Sigmoid colon (tissue), 7 donors: Measurements from ENCODE around the gene PEX14. TPM values are rescaled to one million over a fixed set of nuclear protein-coding genes. Genes with fewer than 3 reads are reported as not detected.
"Not testable (repeated sequence)": the region's sequence is repeated elsewhere in the genome, so short reads cannot be mapped to it uniquely, and the experiment has no call there.

ENCODE experiments used
- DNase-seq: peaks from one replicate; pipeline ENCODE4 v3.0.0-alpha.2; 2019
- H3K27ac ChIP-seq, 4 donors: fragments of 200-600 bp; sonication (generic); one replicate each; pipeline ENCODE4 v1.5.1; 2016 to 2019; ENCODE audit warnings: mild to moderate bottlenecking in 1 of 4
- H3K27me3 ChIP-seq, 3 donors: fragments of 200-600 bp; sonication (generic); one replicate each; pipeline ENCODE4 v1.5.1; 2019; ENCODE audit warnings: mild to moderate bottlenecking in 1 of 3
- H3K36me3 ChIP-seq, 4 donors: fragments of 200-600 bp; sonication (generic); one replicate each; pipeline ENCODE4 v1.5.1; 2016 to 2019
- H3K4me1 ChIP-seq, 4 donors: fragments of 200-600 bp; sonication (generic); one replicate each; pipeline ENCODE4 v1.5.1; 2017 to 2019
- H3K4me3 ChIP-seq, 4 donors: fragments of 200-600 bp; sonication (generic); one replicate each; pipeline ENCODE4 v1.5.1; 2017 to 2019; ENCODE audit warnings: mild to moderate bottlenecking in 2 of 4, moderate library complexity in 1 of 4
- H3K9me3 ChIP-seq, 4 donors: fragments of 200-600 bp in 3 of 4; sonication (generic) in 3 of 4; one replicate each; pipeline versions ENCODE4 v1.5.1 to v1.6.1; 2013 to 2019
- CTCF ChIP-seq, 4 experiments: fragments of 450-650 bp in 3 of 4; fragments of 200-600 bp in 1 of 4; IDR thresholded peaks; one replicate each; pipeline ENCODE4 v1.5.1; 2016 to 2019; ENCODE audit warnings: antibody characterized with exemption in 4 of 4, mild to moderate bottlenecking in 3 of 4, moderate library complexity in 2 of 4
- EP300 ChIP-seq, 4 donors: sonication (generic); formaldehyde crosslinking; IDR thresholded peaks; one replicate each; pipeline ENCODE4 v1.6.1; 2017; ENCODE audit warnings: antibody characterized with exemption in 4 of 4
- POLR2A ChIP-seq, 2 donors: fragments of 450-650 bp; IDR thresholded peaks; one replicate each; pipeline ENCODE4 v1.6.1; 2016; ENCODE audit warnings: antibody characterized with exemption in 2 of 2, mild to moderate bottlenecking in 2 of 2, moderate library complexity in 2 of 2
- POLR2AphosphoS5 ChIP-seq, 4 donors: sonication (generic); formaldehyde crosslinking; IDR thresholded peaks; one replicate each; pipeline ENCODE4 v1.6.1; 2017; ENCODE audit warnings: antibody characterized with exemption in 4 of 4
- WGBS, 2 donors: extraction: QIAGEN DNeasy Blood & Tissue Kit; methylation state at CpG; one replicate each; pipeline ENCODE4 v1.1.7; 2013; 5-methylcytosine and 5-hydroxymethylcytosine counted together
- intact Hi-C: fragments of 100-400 bp; cut with DNase I; formaldehyde crosslinking; loops from one replicate; pipeline ENCODE4 v1.15.1; 2023
- polyA plus RNA-seq, 3 donors: library from polyadenylated mRNA; stranded (reverse); fragments of 200-250 nt; gene quantifications; one replicate each; pipeline ENCODE4 v1.2.3, GENCODE V29; 2013
- total RNA-seq, 4 donors: library from RNA; depleted of rRNA; stranded (reverse); fragments of >200 nt; gene quantifications; one replicate each; pipeline ENCODE4 v1.1.0, GENCODE V29; 2016
- donor health status: healthy with polysubstance abuse.
- donor health status: Bipolar disorder and iron deficiency.
- donor health status: healthy.

The PEX14 gene
- total RNA-seq (10 to 100 TPM; 11.2 to 19.1 (median 16.1) TPM), polyA plus RNA-seq (10 to 100 TPM in 2 of 3 donors, 1 to 10 TPM in 1; 8.3 to 23.3 (median 10.8) TPM)

GRCh38 chr1:10474613-10475507 is at the start of gene PEX14:
Gene PEX14, plus strand, starts transcription at chr1:10474950. Its CDS starts 17 bp downstream, at chr1:10474967.
- no peak for TF ChIP-seq CTCF (IDR thresholded peaks at IDR 0.05)
- no peak for TF ChIP-seq POLR2A (IDR thresholded peaks at IDR 0.05)
- TF ChIP-seq POLR2AphosphoS5 (IDR thresholded peaks at IDR 0.05): peak in 3 of 4 donors; percentile 49 to 61 (median 54)
- no peak for TF ChIP-seq EP300 (IDR thresholded peaks at IDR 0.05)
- DNase-seq: peak; percentile 90
- WGBS, 2 donors: 12% methylated on average over 50 of the region's 50 CpGs
- Histone ChIP-seq H3K4me3 (peak within 1 kb of the TSS; percentile 93 to 97 (median 94)), H3K36me3 (no peaks in the 10 kb centered on the region), H3K27ac (peak within 1 kb of the TSS; percentile 85 to 92 (median 87)), H3K27me3 (no peaks in the 10 kb centered on the region), H3K9me3 (no peaks in the 10 kb centered on the region), H3K4me1 (peaks cover 0 to 38% (median 31%) of the 10 kb centered on the region in 4 donors)
- intact Hi-C loops: no loop called here

GRCh38 chr1:10425826-10426534 is 48.8 kb upstream of the PEX14 start:
- not testable (repeated sequence) for H3K27ac ChIP-seq, H3K9me3 ChIP-seq, DNase-seq, H3K27me3 ChIP-seq, H3K36me3 ChIP-seq
- peak overlapping the region in 1 of 4 donors; percentile 17 for H3K4me3 ChIP-seq
- intact Hi-C loops: loop anchor here (10.0 kb wide), 1 partner anchor 481 kb away; the partner anchor contains the start of genes LZIC and NMNAT1
- WGBS, 2 donors: 79 to 84% methylated on average over 21 of the region's 21 CpGs
- H3K4me1 ChIP-seq: peaks cover 0 to 10% (median 8%) of the 10 kb centered on the region in 4 donors

- not testable (repeated sequence) for H3K36me3 ChIP-seq, H3K4me3 ChIP-seq, H3K27ac ChIP-seq, H3K9me3 ChIP-seq, DNase-seq, H3K27me3 ChIP-seq
- WGBS, 2 donors: 95 to 99% methylated on average over 21 of the region's 21 CpGs
- intact Hi-C loops: loop anchor here (10.0 kb wide), 1 partner anchor 482 kb away; the partner anchor contains the start of genes LZIC and NMNAT1
- peaks cover 0 to 15% (median 13%) of the 10 kb centered on the region in 4 donors for H3K4me1 ChIP-seq
These were observed 48.3 kb upstream of the PEX14 start for GRCh38 chr1:10426535-10426848.

GRCh38 chr1:10428984-10429383 is 45.8 kb upstream of the PEX14 start:
- Histone ChIP-seq H3K27ac (no peak overlapping the region), H3K27me3 (no peaks in the 10 kb centered on the region), H3K4me1 (peaks cover 0 to 19% (median 16%) of the 10 kb centered on the region in 4 donors), H3K4me3 (no peak overlapping the region), H3K36me3 (no peaks in the 10 kb centered on the region), H3K9me3 (no peaks in the 10 kb centered on the region)
- intact Hi-C loops: loop anchor here (10.0 kb wide), 1 partner anchor 484 kb away; the partner anchor contains the start of genes LZIC and NMNAT1
- WGBS, 2 donors: 84 to 89% methylated on average over 5 of the region's 5 CpGs
- TF ChIP-seq EP300 (IDR thresholded peaks at IDR 0.05): no peak
- TF ChIP-seq CTCF (IDR thresholded peaks at IDR 0.05): no peak
- no peak for TF ChIP-seq POLR2AphosphoS5 (IDR thresholded peaks at IDR 0.05)
- no peak for TF ChIP-seq POLR2A (IDR thresholded peaks at IDR 0.05)
- DNase-seq: peak; percentile 55

GRCh38 chr1:10429868-10430215 is 44.9 kb upstream of the PEX14 start:
- intact Hi-C loops: loop anchor here (1.0 to 10.0 kb wide), 5 partner anchors 31 to 553 kb away; partner anchors contain the start of genes LZIC, NMNAT1 and PGD
- DNase-seq: no peak
- H3K4me1 ChIP-seq: peaks cover 0 to 19% (median 16%) of the 10 kb centered on the region in 4 donors
- no peaks in the 10 kb centered on the region for H3K27me3 ChIP-seq
- WGBS, 2 donors: 10 to 25% methylated on average over 16 of the region's 16 CpGs
- H3K36me3 ChIP-seq: peaks cover 0 to 1% (median 0%) of the 10 kb centered on the region in 4 donors
- H3K27ac ChIP-seq: peak overlapping the region; percentile 71 to 83 (median 78)
- H3K4me3 ChIP-seq: peak overlapping the region; percentile 58 to 69 (median 60)
- H3K9me3 ChIP-seq: no peaks in the 10 kb centered on the region
- TF ChIP-seq CTCF (IDR thresholded peaks at IDR 0.05): no peak
- no peak for TF ChIP-seq EP300 (IDR thresholded peaks at IDR 0.05)
- no peak for TF ChIP-seq POLR2AphosphoS5 (IDR thresholded peaks at IDR 0.05)
- no peak for TF ChIP-seq POLR2A (IDR thresholded peaks at IDR 0.05)
